GM20000 (cell line): Measurements from ENCODE around the gene CEP72.

ENCODE experiments used
- DNase-seq: peaks from one replicate; pipeline ENCODE4 v3.0.0; 2012; ENCODE audit warnings: low spot score
- CTCF ChIP-seq: IDR thresholded peaks from 2 replicates; pipeline ENCODE4 v1.5.1; 2012; ENCODE audit warnings: mild to moderate bottlenecking, control low read depth; ENCODE audit errors: extremely low read depth, missing control alignments

Gene CEP72

GRCh38 chr5:611731-612486, at the start of gene CEP72:
TSS of gene CEP72 (plus strand) at chr5:612340. CDS start at chr5:612362, 22 bp downstream.
- peak; percentile 100 for DNase-seq
- TF ChIP-seq CTCF, result no peak

GRCh38 chr5:565782-566440, 46.2 kb upstream of the CEP72 start:
- TF ChIP-seq CTCF, result no peak
- DNase-seq, result no peak

GRCh38 chr5:566636-567309, 45.4 kb upstream of the CEP72 start:
- no peak for DNase-seq
- TF ChIP-seq CTCF, result no peak

GRCh38 chr5:567664-568060, 44.5 kb upstream of the CEP72 start:
- TF ChIP-seq CTCF, result no peak
- DNase-seq, result no peak

- TF ChIP-seq CTCF, result no peak
- DNase-seq, result no peak
Observed at GRCh38 chr5:568061-568781, 43.9 kb upstream of the CEP72 start.

GRCh38 chr5:568809-569208, 43.3 kb upstream of the CEP72 start:
- DNase-seq, result no peak
- no peak for TF ChIP-seq CTCF
